HEK293 (cell line): ENCODE results near the gene PMM1.

Experiments
- CTCF ChIA-PET: fragments of 350-600 bp; formaldehyde crosslinking; extraction: SDS; loops from one replicate; lab custom pipeline; 2021; ENCODE audit warnings: antibody characterized with exemption; lab: Yijun Ruan, JAX
- POLR2A ChIA-PET: fragments of 300-600 bp; formaldehyde crosslinking; extraction: SDS; loops from one replicate; lab custom pipeline; 2020; ENCODE audit warnings: antibody characterized with exemption, inconsistent platforms; lab: Yijun Ruan, JAX
- H3K27ac ChIP-seq: fragments of 200-500 bp; sonication (Bioruptor generic); 2 replicates; pipeline ENCODE4 v1.5.1; 2014; ENCODE audit warnings: low read depth, low read length, control low read depth, inconsistent platforms; ENCODE audit errors: extremely low read depth
- H3K36me3 ChIP-seq, 2 experiments: fragments of 200-500 bp in 1 of 2; sonication (Bioruptor generic) in 1 of 2; 1 replicate in 1 of 2; 2 replicates in 1 of 2; pipeline ENCODE4 v1.5.1; 2014 to 2017; ENCODE audit warnings: inconsistent platforms in 2 of 2, low read length in 2 of 2; ENCODE audit not compliant: control insufficient read depth in 2 of 2, insufficient read depth in 1 of 2
- H3K4me1 ChIP-seq: fragments of 200-500 bp; sonication (Bioruptor generic); 2 replicates; pipeline ENCODE4 v1.5.1; 2014; ENCODE audit warnings: mild to moderate bottlenecking, low read length, inconsistent platforms; ENCODE audit not compliant: control insufficient read depth, insufficient read depth
- H3K4me3 ChIP-seq: 2 replicates; pipeline ENCODE4 v1.5.1; 2011; ENCODE audit warnings: low read depth, mild to moderate bottlenecking, control low read depth, low read length, moderate library complexity
- H3K9me3 ChIP-seq: fragments of 200-500 bp; sonication (Bioruptor generic); 2 replicates; pipeline ENCODE4 v1.5.1; 2014; ENCODE audit warnings: low read depth, low read length, inconsistent platforms; ENCODE audit not compliant: control insufficient read depth, insufficient read depth
- AEBP2 ChIP-seq: fragments of 450-650 bp; formaldehyde crosslinking; IDR thresholded peaks from 2 replicates; pipeline ENCODE4 v1.5.1; 2016; ENCODE audit warnings: missing biosample characterization, missing genetic modification characterization, borderline replicate concordance
- EGR2 ChIP-seq: fragments of 450-650 bp; formaldehyde crosslinking; IDR thresholded peaks from 2 replicates; pipeline ENCODE4 v1.5.1; 2016; ENCODE audit warnings: low read depth, missing biosample characterization, missing genetic modification characterization
- OSR2 ChIP-seq: fragments of 450-650 bp; formaldehyde crosslinking; IDR thresholded peaks from 2 replicates; pipeline ENCODE4 v1.5.1; 2016; ENCODE audit warnings: missing biosample characterization, missing genetic modification characterization
- SP3 ChIP-seq: fragments of 450-650 bp; formaldehyde crosslinking; IDR thresholded peaks from 2 replicates; pipeline ENCODE4 v1.5.1; 2016; ENCODE audit warnings: missing biosample characterization, missing genetic modification characterization
- TCF7L2 ChIP-seq: IDR thresholded peaks from 2 replicates; pipeline ENCODE4 v1.6.1; 2011; ENCODE audit warnings: low read depth, mild to moderate bottlenecking, inconsistent platforms, low read length, moderate library complexity, borderline replicate concordance
- TRIM28 ChIP-seq: IDR thresholded peaks from 2 replicates; pipeline ENCODE4 v1.6.1; 2011; ENCODE audit warnings: low read length, control low read depth, borderline replicate concordance
- ZBTB48 ChIP-seq: fragments of 450-650 bp; formaldehyde crosslinking; IDR thresholded peaks from 2 replicates; pipeline ENCODE4 v1.5.1; 2016; ENCODE audit warnings: missing biosample characterization, missing genetic modification characterization
- ZFHX2 ChIP-seq: fragments of 450-650 bp; formaldehyde crosslinking; conservative IDR thresholded peaks from 2 replicates; pipeline ENCODE4 v1.5.1; 2016; ENCODE audit warnings: missing biosample characterization, missing genetic modification characterization
- ZNF140 ChIP-seq: fragments of 450-650 bp; formaldehyde crosslinking; IDR thresholded peaks from 2 replicates; pipeline ENCODE4 v1.5.1; 2016; ENCODE audit warnings: missing biosample characterization, missing genetic modification characterization
- ZNF19 ChIP-seq: fragments of 450-650 bp; formaldehyde crosslinking; IDR thresholded peaks from 2 replicates; pipeline ENCODE4; 2016; ENCODE audit warnings: missing biosample characterization, missing genetic modification characterization, low read depth
- ZNF202 ChIP-seq: fragments of 450-650 bp; formaldehyde crosslinking; IDR thresholded peaks from 2 replicates; pipeline ENCODE4 v1.5.1; 2016; ENCODE audit warnings: missing biosample characterization, missing genetic modification characterization, borderline replicate concordance
- ZNF211 ChIP-seq: fragments of 450-650 bp; formaldehyde crosslinking; IDR thresholded peaks from 2 replicates; pipeline ENCODE4 v1.5.1; 2016; ENCODE audit warnings: low read depth, missing biosample characterization, missing genetic modification characterization
- ZNF24 ChIP-seq: fragments of 450-650 bp; formaldehyde crosslinking; IDR thresholded peaks from 2 replicates; pipeline ENCODE4 v1.5.1; 2016; ENCODE audit warnings: missing biosample characterization, missing genetic modification characterization
- ZNF341 ChIP-seq: fragments of 450-650 bp; formaldehyde crosslinking; IDR thresholded peaks from 2 replicates; pipeline ENCODE4; 2016; ENCODE audit warnings: low read depth, missing biosample characterization, missing genetic modification characterization
- ZNF48 ChIP-seq: fragments of 450-650 bp; formaldehyde crosslinking; IDR thresholded peaks from 2 replicates; pipeline ENCODE4 v1.5.1; 2016; ENCODE audit warnings: missing biosample characterization, missing genetic modification characterization
- ZNF510 ChIP-seq: fragments of 450-650 bp; formaldehyde crosslinking; IDR thresholded peaks from 2 replicates; pipeline ENCODE4 v1.5.1; 2018; ENCODE audit warnings: mild to moderate bottlenecking, missing genetic modification characterization, missing biosample characterization; ENCODE audit not compliant: insufficient replicate concordance
- ZNF548 ChIP-seq: fragments of 450-650 bp; formaldehyde crosslinking; IDR thresholded peaks from 2 replicates; pipeline ENCODE4 v1.5.1; 2016; ENCODE audit warnings: missing biosample characterization, missing genetic modification characterization
- ZNF555 ChIP-seq: fragments of 450-650 bp; formaldehyde crosslinking; conservative IDR thresholded peaks from 2 replicates; pipeline ENCODE4 v1.5.1; 2017; ENCODE audit warnings: missing biosample characterization, mild to moderate bottlenecking, missing genetic modification characterization, inconsistent platforms
- ZNF580 ChIP-seq: fragments of 450-650 bp; formaldehyde crosslinking; IDR thresholded peaks from 2 replicates; pipeline ENCODE4 v1.5.1; 2016; ENCODE audit warnings: missing biosample characterization, missing genetic modification characterization
- ZNF600 ChIP-seq: fragments of 450-650 bp; formaldehyde crosslinking; IDR thresholded peaks from 2 replicates; pipeline ENCODE4 v1.5.1; 2016; ENCODE audit warnings: missing biosample characterization, missing genetic modification characterization
- ZNF704 ChIP-seq: fragments of 450-650 bp; formaldehyde crosslinking; IDR thresholded peaks from 2 replicates; pipeline ENCODE4 v1.5.1; 2016; ENCODE audit warnings: missing biosample characterization, missing genetic modification characterization
- TF ChIP-seq, protein P1 (sequence below): fragments of 450-650 bp; formaldehyde crosslinking; IDR thresholded peaks from 2 replicates; pipeline ENCODE4 v1.5.1; 2016; ENCODE audit warnings: missing biosample characterization, missing genetic modification characterization
- TF ChIP-seq, protein P2 (sequence below): fragments of 450-650 bp; formaldehyde crosslinking; IDR thresholded peaks from 2 replicates; pipeline ENCODE4 v1.5.1; 2017; ENCODE audit warnings: missing biosample characterization, missing genetic modification characterization

Gene PMM1

GRCh38 chr22:41584881-41585280 lies 4.8 kb downstream of the PMM1 start:
- peaks cover 12% of the 10 kb centered on the region for H3K4me1 ChIP-seq
- H3K4me3 ChIP-seq, result no peak overlapping the region
- TF ChIP-seq, protein P1, sequence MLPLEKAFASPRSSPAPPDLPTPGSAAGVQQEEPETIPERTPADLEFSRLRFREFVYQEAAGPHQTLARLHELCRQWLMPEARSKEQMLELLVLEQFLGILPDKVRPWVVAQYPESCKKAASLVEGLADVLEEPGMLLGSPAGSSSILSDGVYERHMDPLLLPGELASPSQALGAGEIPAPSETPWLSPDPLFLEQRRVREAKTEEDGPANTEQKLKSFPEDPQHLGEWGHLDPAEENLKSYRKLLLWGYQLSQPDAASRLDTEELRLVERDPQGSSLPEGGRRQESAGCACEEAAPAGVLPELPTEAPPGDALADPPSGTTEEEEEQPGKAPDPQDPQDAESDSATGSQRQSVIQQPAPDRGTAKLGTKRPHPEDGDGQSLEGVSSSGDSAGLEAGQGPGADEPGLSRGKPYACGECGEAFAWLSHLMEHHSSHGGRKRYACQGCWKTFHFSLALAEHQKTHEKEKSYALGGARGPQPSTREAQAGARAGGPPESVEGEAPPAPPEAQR, result no peak
- peak; percentile 83 for TF ChIP-seq EGR2 (tag by site-specific recombination)
- TF ChIP-seq AEBP2 (tag by site-specific recombination), result no peak
- no peak for TF ChIP-seq ZNF24 (tag by site-specific recombination)
- TF ChIP-seq ZFHX2, result peak; percentile 78
- TF ChIP-seq TRIM28, result no peak
- no peak for TF ChIP-seq ZNF48
- TF ChIP-seq ZNF600 (tag by site-specific recombination), result no peak
- TF ChIP-seq, protein P2, sequence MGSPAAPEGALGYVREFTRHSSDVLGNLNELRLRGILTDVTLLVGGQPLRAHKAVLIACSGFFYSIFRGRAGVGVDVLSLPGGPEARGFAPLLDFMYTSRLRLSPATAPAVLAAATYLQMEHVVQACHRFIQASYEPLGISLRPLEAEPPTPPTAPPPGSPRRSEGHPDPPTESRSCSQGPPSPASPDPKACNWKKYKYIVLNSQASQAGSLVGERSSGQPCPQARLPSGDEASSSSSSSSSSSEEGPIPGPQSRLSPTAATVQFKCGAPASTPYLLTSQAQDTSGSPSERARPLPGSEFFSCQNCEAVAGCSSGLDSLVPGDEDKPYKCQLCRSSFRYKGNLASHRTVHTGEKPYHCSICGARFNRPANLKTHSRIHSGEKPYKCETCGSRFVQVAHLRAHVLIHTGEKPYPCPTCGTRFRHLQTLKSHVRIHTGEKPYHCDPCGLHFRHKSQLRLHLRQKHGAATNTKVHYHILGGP (tag by site-specific recombination), result no peak
- TF ChIP-seq OSR2, result no peak
- 0 out of 2 replicates have a peak, but pooled peaks have one; percentile 36 for TF ChIP-seq ZNF341
- no peak for TF ChIP-seq SP3
- TF ChIP-seq ZNF510, result no peak
- no peak overlapping the region for H3K27ac ChIP-seq
- peaks cover 8 to 48% of the 10 kb centered on the region in 2 experiments; a peak in 2 of 3 replicates for H3K36me3 ChIP-seq
- ChIA-PET CTCF (interaction anchor here (1.1 kb wide), 1 partner anchor 13 kb away, joined by 4 read pairs; no protein-coding TSS in a partner anchor), POLR2A (interaction anchor here (1.1 kb wide), 1 partner anchor 36 kb away, joined by 4 read pairs; the partner anchor contains the start of genes DESI1 and XRCC6)
- H3K9me3 ChIP-seq, result no peaks in the 10 kb centered on the region

DNA sequence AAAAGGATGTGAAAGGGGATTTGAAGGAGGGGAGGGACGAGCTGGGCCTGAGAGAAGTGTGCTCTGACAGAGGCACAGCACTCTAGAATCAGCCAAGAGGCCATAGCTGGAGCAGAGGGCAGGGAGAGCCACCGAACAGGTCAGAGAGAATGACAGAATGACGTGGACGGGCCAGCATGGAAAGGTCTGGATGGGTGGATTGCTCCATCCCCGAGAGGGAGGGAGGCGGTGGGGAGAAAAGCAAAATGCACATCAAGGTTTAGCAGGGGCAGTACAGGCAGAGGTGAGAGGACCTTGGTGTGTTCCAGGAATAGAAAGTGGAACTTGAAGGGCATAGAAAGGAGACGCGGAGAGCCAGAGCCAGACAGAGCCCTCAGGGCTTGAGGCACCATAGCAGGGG lies 6.9 kb downstream of the PMM1 start:
- Histone ChIP-seq H3K27ac (no peak overlapping the region), H3K36me3 (peaks cover 8 to 70% of the 10 kb centered on the region in 2 experiments; a peak in 2 of 3 replicates), H3K4me1 (peaks cover 4% of the 10 kb centered on the region), H3K9me3 (no peaks in the 10 kb centered on the region), H3K4me3 (no peak overlapping the region)
- TF ChIP-seq ZNF211 (no peak), ZBTB48 (tag by site-specific recombination) (no peak), TCF7L2 (no peak), ZNF548 (no peak), ZNF580 (no peak), ZNF140 (tag by site-specific recombination) (no peak), ZNF704 (tag by site-specific recombination) (no peak), ZNF19 (no peak), ZNF555 (tag by site-specific recombination) (no peak), ZNF202 (tag by site-specific recombination) (no peak)
- ChIA-PET POLR2A (interaction anchor here (1.3 kb wide), 1 partner anchor 10 kb away, joined by 6 read pairs; no protein-coding TSS in a partner anchor), CTCF (interaction anchor here (0.7 to 1.8 kb wide), 3 partner anchors 14 to 156 kb away, joined by 5 read pairs; no protein-coding TSS in a partner anchor)
